GM11168 (cell line): ENCODE measurements around the gene CMKLR1.

Source experiments
- in situ Hi-C: fragments of 300-500 bp; cut with MboI; formaldehyde crosslinking; loops from one replicate; pipeline ENCODE4 v1.12.0; 2022; ENCODE audit warnings: low sequenced_read_pairs; ENCODE audit not compliant: unreplicated experiment

CMKLR1 gene

DNA sequence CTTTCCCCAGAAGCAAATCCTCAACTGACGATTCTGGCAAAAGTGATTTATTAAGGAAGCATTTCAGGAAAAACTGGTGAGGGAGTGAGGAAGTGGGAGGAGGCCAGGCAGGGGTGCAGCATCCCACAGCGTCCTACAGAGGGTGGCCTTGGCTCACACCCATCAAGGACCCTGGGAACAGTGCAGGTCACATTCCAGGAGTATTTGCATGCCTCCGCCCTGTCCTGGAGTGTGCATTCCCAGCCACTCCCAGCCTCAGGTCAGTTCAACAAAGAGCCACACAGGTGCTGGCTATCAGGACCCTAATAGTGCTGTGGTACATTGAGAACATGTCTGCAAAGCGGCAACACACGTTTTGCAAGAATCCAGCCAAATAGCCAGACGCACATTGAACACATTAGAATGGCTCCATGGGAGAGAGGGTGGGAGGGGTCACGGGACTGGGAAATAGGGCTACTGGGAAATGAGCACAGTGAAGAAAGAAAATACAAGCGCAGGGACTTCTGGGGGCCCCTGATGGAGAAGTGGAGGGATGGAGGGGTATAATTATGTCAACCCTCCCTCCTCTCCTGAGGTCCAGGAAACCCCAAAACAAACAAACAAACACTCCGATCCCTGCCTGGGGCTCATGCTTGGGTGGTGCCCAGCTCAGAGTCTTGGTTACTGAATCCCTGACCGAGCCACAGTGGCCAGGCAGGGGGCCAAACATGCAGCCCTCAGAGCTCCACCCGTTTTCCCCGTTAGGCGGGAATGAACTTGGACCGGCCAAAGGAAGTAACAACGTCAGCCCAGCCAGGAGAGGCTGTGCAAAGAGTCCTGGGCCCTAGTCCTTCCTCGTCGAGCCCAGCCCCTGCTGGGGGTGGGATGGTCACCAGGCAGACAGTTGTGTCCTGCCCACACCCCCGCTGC, 36.5 kb downstream of the CMKLR1 start:
- in situ Hi-C loops = no loop called here

DNA sequence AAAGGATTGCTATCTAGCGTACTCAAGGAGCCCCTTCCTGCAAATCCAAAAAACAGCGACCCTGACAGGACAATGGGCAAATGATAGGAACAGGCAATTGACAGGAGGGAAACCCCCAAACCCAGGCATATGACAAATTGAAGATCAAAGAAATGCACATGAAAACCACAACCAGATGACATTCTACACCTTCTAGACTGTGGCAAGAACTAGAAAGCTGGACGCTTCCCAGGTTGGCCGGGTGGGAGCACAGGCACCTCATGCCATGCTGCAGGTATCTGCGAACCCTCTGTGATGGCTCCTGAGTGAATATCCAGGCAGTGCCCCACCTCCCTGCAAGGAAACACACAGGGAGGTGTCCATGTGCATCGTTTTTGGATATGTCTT, 37.1 kb downstream of the CMKLR1 start:
- in situ Hi-C loops = no loop called here

DNA sequence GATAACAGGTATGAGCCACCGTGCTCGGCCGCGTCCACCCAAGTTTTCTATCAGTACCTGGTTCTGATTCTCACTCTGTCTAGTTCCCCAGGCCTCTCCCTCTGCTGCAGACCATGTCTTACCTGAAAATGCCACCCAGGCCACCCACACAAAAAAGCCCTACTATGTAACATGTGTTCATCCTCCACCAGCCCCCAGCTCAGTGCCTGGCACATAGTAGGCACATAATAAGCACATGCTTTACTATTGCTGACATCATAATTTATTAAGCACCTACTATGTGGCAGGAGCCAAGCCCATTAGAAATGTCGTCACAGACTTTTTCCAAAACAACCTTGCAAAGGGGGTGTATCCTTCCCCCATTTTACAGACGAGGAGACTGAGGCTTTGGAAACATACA, 37.8 kb downstream of the CMKLR1 start:
- in situ Hi-C loops = no loop called here

DNA sequence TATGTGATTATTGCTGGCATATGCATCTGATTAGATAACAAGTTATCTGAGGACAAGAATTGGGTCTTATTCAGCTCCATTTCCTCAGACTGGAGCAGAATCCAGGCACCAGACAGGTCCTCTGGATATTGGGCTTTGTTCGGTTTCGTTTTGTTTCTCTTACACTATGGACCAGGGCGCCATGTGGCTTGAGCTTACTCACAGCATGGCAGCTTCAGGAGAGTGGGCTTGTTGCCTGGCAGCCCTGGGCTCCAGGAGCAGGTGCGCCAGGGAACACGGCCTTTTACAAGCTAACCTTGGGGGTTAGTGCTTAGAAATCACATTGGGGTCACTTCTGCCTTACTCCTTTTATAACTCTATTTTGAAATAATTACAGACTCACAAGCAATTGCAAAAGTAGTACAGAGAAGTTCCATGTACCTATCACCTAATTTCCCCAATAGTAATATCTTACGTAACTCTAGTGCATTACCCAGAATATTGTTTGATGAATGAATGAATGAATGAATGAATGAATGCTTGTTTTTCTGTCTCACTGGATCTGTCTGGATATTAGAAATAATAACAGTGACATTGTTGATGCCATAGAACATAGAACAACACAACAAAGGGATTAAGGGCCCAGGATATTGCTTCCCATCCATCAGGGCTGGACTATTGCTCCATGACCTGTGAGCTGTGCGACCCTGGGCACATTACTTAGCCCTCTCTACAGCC, 39.0 kb downstream of the CMKLR1 start:
- in situ Hi-C loops = no loop called here

DNA sequence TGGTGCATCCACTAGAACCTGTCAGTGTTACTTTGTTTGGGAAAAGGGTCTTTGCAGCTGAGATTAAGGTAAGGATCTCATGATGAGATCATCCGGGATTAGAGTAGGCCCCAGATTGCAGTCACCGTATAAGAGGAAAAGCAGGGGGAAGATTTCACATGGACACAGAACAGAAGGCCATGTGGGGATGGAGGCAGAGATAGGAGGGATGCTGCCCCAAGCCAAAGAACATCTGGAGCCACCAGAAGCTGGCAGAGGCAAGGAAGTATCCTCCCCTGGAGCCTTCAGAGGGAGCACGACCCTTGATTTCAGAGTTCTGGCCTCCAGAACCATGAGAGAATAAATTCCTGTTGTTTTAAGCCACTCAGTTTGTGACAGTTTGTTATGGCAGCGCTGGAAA, 39.6 kb downstream of the CMKLR1 start:
- in situ Hi-C loops = no loop called here

DNA sequence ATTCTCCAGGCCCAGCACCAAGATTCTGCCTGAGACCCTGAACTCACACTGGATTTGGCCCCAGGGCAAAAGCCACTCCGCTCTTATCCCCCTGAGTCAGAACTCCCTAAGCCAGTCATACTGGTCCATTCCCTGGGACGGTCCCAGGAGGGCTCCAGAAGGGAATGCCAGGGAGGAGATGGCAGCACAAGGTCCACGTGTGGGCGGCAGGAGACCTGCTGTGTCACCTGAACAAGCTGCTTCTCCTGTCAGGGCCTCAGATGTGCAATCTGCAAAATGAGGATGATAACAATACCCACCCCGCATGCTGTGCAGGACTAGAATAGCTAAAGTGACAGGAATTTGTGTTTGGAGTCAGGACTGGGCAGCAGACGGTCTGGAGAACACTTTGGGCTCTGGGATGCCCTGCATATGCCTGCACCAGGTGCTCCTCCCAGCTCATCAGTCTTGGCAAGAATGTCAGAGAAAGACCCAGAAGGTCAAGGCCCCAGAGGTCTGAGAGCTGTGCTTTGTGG, 40.3 kb downstream of the CMKLR1 start:
- in situ Hi-C loops = no loop called here

DNA sequence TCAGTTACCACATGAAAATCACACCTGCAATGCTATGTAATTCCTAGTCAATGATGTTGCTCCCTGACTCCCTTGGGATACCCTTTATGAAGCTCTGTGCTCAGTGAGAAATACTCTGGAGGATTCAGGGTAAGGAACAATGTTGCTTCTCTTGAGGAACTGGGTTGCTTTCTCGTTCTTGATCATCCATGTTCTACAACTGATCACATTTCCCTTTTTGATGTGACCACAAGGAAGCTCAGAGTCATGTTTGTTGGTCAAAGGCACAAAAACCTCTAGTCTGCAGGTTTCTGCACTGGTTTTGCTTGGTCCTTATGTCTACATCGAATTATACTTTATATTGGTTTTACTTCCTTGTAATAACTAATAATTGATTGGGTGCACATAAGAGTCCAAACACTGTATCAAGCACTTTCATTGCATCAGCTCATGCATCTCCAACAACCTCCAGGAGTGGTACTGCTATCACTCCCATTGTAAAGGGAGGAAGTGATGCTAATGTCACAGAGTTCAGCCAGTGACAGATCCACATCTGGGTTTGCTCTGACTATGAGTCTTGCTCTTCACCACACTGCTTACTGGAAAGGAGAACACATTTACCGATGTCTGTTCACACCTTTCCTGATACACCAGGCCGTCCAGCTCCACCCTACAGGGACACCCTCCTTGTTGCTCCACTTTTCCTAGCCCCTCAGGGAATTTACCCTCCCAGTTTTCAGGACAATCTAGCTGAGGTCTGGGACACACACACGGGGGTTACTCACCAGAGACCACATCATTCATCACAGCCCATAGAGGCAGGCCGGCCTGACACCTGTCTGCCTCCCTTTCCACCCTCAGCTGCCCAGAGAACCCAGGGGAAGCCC, 41.0 kb downstream of the CMKLR1 start:
- in situ Hi-C loops = no loop called here

DNA sequence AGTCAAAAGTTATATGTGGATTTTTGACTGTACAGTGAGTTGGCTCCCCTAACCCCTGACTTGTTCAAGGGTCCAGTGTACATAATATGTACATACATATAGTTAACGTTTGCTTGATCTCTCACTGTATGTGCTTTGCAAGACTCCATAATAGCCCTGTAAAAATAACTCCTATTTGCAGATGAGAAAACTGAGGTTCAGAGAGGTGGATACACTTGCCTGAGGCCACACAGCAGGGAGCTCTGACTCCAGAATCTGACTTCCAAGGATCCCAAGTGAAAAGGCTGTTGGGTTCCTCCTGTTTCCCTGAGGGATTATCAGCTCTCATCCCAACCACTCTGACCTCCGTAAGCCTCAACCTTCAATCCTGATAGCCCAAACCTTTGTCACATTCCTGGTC, 41.7 kb downstream of the CMKLR1 start:
- in situ Hi-C loops = no loop called here

DNA sequence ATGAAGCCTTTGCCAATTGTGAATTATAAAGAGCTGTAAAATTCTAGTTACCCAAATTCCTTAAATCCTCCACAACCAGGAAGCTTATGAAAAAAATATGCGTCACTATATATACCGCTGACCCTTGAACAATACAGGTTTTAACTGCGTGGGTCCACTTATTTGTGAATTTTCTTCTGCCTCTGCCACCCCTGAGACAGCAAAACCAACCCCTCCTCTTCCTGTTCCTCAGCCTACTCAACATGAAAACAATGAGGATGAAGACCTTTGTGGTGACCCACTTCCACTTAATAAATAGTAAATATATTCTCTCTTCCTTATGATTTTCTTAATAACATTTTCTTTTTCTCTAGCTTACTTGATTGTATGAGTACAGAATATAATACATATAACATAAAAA, 42.2 kb downstream of the CMKLR1 start:
- in situ Hi-C loops = no loop called here

DNA sequence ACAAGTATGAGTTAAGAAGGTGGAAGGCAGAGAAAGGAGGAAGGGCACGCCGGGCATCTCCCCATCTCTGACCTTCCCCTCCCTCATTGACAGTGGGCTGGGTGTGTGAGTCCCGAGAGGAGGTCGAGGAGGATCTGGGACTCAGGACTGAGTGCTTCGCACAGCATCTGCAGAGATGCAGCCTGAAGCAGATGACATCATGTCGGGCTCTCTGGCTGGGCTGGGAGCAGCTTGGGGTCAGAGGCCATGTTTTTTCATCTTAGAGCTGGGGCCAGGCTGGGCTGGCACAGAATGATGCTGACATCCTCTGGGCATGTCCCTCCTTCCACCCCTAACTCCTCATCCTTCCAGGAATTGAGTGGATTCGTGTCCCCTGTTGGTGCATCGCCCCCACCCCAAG, 43.5 kb downstream of the CMKLR1 start:
- in situ Hi-C loops = no loop called here

DNA sequence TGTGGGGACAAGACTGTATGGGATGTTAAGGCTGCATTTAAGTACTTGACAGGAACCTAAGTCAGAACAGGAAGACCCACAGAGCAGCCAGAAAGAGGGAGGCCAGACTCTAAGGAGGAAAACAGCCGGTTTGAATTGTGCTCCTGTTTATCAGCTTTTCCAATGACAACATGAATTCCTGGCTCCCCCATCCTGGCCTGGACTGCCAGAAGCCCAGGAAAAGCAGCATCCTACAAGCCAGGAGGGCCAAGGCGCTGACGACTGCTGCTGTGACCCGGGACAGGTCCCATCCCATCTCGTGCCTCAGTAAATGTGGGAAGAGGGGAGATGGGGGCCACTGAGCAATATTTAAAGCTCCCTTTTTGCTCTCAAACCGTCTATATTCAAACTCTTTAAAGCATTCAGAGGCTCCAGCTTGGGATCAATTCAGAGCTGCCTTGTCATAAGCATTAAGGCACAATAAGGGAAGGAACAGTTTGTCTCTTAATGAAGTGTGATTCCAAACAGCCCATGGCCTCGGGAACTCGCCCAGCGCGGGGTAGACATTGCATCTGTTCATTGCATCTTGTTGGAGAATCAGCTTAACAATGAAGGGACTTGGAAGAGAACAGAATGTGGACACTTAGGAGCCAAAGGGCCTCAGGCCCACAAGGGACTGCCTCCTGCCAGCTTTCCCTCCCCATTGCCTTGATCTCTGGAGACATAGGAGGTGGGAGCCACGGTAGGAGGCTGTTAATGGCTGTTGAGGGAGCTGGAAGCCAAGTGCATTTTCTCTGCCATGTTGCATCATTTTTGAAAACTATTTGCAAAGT, 49.6 kb downstream of the CMKLR1 start:
- in situ Hi-C loops = no loop called here

DNA sequence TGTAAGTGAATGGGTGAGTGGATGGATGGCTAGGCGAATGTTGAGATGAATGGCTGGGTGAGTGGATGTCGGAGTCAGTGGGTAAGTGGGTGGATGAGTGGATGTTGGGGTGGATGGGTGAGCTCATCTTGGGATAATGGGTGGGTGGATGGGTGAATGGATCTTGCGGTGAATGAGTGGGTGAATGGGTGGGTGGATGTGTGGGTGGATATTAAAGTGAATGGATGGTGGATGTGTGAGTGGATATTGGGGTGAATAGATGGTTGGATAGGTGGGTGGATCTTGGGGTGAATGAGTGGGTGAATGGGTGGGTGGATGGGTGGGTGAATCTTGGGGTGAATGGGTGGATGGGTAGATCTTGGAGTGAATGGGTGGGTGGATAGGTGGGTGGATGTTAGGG, 51.9 kb downstream of the CMKLR1 start:
- in situ Hi-C loops = no loop called here

DNA sequence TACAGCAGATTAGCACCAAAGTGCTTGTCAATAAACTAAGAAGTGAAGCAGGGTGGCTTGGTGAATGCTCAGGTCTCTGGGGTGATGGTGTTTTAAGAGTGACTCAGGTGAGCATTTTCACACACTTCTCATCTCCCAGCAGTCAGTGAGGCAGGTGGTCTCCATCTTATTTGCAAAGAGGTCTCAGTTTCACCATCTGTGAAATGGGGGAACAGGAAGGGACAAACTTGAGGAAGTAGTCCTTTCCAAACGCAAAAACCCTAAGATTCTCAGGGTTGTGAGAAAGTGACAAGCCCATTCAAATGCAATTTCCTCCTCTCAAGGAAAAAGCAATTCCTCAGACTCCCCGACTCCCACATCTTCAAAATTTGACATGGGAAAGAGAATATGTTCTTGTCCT, 54.1 kb downstream of the CMKLR1 start:
- in situ Hi-C loops = no loop called here

DNA sequence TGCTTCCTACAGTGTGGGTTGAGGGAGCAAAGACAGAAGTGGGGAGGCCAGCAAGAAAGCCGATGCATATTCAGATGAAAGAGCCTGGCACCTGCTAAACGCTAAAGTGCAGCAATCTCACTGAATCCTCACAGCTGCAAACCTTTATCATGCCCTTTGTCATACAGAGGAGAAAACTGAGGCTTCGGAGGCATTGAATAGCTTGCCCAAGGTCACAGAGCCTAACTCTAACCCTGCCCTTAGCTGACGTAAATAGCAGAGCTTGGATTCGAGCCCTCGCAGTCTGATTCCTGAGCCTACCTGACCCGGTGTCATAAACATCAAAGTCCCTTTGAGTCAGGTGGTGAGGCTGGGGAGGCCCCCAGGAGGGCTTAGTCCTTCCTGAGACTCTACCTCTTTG, 54.9 kb downstream of the CMKLR1 start:
- in situ Hi-C loops = no loop called here

DNA sequence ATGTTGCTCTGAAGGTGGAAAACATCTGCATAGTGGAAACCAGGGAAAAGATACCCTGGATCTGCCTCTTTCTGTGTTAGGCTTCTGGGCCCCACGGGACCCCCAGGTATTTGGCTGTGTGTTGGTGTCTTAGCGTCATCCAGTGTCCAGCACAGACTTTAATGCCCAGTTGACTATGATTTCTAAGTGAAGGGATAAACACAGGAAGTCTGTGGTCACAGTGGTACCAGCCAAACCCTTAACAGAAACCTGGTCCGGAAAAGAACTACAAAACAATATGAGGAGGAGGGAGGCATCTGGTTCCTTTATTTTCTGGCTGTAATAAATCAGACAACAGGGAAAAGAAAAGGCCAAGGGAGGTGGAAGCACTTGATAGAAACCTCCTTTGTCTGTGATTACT, 56.4 kb downstream of the CMKLR1 start:
- in situ Hi-C loops = no loop called here

DNA sequence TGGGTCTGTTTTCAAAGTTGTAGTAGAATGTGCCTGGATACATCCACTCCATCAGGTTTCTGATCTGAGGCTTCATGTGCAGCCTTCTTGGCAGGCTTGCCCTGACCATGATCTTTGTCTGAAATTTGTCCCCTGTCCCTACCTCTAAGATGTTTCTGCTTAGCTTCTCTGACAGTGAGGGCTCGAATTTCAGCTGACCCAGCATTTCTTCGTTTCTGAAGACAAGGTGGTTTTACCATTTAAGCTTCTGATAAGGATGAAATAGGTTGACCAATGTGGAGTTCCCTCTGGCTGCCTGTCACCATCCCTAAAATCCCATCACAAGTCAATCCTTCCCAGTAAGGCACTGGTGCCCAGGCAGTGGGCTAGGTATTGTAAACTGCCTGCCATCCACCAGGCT, 57.0 kb downstream of the CMKLR1 start:
- in situ Hi-C loops = no loop called here

DNA sequence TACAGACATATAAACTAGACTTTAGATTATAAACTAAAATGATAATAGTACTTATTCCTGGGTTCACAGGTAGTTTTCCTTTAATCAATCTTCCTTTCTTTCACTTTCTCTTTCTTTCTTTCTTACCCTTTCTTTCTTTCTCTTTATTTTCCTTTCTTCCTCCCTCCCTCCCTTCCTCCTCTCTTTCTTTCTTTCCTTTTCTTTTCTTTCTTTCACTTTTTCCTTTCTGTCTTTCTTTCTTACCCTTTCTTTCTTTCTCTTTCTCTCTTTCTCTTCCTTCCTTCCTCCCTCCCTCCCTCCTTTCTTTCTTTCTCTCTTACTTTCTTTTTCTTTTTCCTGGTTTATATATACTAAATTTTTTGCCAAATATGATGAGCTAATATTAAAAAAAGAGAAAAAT, 61.5 kb downstream of the CMKLR1 start:
- in situ Hi-C loops = no loop called here

DNA sequence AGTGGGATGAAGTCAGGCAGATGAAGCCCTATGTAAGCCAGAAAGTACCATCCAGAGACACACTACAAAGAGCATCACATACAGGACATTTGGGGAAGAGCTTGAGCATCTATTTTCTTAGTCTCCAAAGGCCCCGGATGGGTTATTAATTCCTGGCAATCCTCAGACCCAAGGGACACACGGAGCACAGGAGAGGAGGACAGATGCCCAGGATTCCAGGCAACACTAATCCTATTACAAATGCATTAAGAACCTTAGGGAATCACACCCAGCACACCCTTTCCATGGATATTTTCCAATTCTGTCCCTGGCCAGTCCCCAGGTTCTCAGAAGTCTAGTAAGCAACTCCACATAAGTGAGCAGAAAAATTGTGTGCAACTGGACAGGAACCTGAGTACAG, 65.9 kb downstream of the CMKLR1 start:
- in situ Hi-C loops = no loop called here

DNA sequence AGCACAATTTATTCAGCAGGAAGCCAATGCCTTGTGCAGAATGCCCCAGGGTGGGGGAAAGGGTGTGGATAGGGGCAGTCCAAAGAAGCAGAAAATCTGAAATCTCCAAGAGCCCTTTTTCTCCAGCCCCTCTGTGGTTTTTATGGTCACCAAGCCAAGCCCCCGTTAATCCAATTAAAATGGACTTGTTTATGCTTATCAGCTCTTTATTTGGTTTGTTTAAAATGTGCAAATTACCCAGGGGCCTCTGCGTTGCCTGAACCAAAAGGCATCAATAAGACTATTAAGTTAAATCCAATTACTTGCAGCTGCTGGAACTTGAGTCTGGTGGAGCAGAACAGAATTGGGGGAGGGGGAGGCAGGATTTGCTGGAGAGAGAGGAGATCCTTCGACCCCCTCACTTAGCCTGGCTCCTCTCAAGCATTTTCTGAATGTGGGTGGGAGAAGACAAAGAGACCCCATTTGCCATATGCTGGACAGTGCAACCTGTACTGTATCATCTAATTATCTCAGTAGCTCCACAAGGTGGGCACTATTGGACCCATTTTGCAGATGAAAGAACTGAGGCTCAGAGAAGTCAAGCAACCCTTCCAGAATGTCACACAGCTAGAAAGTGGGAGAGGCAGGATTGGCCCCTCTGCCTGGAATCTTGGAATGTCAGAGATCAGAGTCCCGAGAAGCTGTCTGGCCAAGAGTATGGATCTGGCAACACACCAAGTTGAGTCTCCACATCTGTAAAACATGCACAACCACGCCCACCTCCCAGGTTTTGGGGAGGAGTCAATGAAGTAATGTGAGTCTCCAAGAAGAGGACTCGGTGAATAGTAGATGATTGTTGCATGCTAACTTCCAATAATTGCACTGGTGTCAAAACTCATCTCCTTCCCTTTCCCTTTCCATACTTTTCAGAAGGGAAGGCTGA, 66.9 kb downstream of the CMKLR1 start:
- in situ Hi-C loops = no loop called here
